ENCODE data around the gene SPAM1.

SPAM1 gene

DNA sequence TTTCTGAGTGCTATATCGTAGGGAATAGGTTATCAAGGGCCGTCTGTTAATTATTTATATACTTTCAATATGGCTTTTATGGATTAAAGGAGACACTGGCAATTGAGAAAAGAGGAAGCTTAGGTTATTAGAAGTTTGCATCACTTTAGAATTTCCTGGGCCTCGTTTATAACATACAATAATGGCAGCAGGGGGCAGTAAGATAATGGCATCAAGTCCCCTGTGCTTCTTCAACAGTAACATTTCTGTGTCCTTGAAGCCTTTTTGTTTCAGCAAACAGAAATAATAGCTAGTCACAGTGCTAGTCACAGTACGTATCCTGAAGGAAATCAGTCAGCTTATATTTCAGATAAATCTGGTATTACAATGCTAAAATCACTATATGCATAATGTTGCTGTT is 41.9 kb downstream of the SPAM1 start:
- TF ChIP-seq TAF1 (IDR thresholded peaks at IDR 0.05; ENCODE audit: borderline replicate concordance, insufficient read depth, low read length) (no peak), POLR2AphosphoS5 (IDR thresholded peaks at IDR 0.05; ENCODE audit: low read depth, low read length) (no peak), SIN3A (IDR thresholded peaks at IDR 0.05; ENCODE audit: borderline replicate concordance, insufficient read depth, low read length) (no peak), FOXP2 (optimal IDR thresholded peaks at IDR 0.05; ENCODE audit: borderline replicate concordance, extremely low read depth, extremely low read length, insufficient read depth) (no peak)
- TF ChIP-seq, protein P1, sequence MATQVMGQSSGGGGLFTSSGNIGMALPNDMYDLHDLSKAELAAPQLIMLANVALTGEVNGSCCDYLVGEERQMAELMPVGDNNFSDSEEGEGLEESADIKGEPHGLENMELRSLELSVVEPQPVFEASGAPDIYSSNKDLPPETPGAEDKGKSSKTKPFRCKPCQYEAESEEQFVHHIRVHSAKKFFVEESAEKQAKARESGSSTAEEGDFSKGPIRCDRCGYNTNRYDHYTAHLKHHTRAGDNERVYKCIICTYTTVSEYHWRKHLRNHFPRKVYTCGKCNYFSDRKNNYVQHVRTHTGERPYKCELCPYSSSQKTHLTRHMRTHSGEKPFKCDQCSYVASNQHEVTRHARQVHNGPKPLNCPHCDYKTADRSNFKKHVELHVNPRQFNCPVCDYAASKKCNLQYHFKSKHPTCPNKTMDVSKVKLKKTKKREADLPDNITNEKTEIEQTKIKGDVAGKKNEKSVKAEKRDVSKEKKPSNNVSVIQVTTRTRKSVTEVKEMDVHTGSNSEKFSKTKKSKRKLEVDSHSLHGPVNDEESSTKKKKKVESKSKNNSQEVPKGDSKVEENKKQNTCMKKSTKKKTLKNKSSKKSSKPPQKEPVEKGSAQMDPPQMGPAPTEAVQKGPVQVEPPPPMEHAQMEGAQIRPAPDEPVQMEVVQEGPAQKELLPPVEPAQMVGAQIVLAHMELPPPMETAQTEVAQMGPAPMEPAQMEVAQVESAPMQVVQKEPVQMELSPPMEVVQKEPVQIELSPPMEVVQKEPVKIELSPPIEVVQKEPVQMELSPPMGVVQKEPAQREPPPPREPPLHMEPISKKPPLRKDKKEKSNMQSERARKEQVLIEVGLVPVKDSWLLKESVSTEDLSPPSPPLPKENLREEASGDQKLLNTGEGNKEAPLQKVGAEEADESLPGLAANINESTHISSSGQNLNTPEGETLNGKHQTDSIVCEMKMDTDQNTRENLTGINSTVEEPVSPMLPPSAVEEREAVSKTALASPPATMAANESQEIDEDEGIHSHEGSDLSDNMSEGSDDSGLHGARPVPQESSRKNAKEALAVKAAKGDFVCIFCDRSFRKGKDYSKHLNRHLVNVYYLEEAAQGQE (IDR thresholded peaks at IDR 0.05; ENCODE audit: insufficient read depth in 1 of 2, low read depth in 2 of 2, low read length in 2 of 2), result no peak

DNA sequence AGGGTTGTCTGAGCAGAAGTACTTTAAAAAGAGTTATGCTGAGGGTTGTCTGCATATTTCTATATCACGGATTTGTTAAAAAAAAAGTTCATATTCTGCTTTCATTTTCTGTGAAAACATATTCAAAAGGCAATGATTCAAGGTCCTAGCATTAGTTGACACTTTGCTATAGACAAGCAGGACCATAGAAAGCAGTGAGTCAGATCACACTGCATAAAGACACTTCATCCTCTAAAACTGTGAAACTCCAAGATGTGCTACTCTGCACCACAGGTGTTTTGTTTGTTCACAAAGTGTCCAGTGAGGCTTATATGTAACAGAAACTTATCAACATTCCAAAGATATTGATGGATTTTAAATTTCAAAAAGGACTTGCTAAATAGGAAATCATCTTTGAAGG is 47.0 kb downstream of the SPAM1 start:
- TF ChIP-seq SIN3A (IDR thresholded peaks at IDR 0.05; ENCODE audit: borderline replicate concordance, insufficient read depth, low read length) (no peak), TAF1 (IDR thresholded peaks at IDR 0.05; ENCODE audit: borderline replicate concordance, insufficient read depth, low read length) (no peak), POLR2AphosphoS5 (IDR thresholded peaks at IDR 0.05; ENCODE audit: low read depth, low read length) (no peak), FOXP2 (optimal IDR thresholded peaks at IDR 0.05; ENCODE audit: borderline replicate concordance, extremely low read depth, extremely low read length, insufficient read depth) (no peak)
- TF ChIP-seq, protein P1 (IDR thresholded peaks at IDR 0.05; ENCODE audit: insufficient read depth in 1 of 2, low read depth in 2 of 2, low read length in 2 of 2), result no peak

DNA sequence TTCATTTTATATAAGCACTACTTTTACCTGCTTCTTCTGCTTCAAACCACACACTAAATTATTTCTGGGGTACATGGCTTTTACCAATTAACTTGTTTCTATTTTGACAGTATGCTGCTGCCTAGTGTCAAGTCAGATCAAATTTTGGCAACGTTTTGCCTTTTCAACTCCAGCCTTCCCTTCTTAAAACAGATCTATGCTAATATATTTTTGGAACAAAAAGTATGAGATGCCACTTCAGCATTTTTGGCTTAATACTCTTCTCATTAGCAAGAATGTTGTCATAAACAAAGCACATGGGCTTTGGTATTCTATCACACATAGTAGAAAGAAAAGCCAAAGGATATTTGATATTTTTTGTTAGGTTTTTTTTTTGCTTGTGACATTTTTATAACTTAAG is 47.8 kb downstream of the SPAM1 start:
- TF ChIP-seq SIN3A (IDR thresholded peaks at IDR 0.05; ENCODE audit: borderline replicate concordance, insufficient read depth, low read length) (no peak), TAF1 (IDR thresholded peaks at IDR 0.05; ENCODE audit: borderline replicate concordance, insufficient read depth, low read length) (no peak), FOXP2 (optimal IDR thresholded peaks at IDR 0.05; ENCODE audit: borderline replicate concordance, extremely low read depth, extremely low read length, insufficient read depth) (no peak), POLR2AphosphoS5 (IDR thresholded peaks at IDR 0.05; ENCODE audit: low read depth, low read length) (no peak)
- TF ChIP-seq, protein P1 (IDR thresholded peaks at IDR 0.05; ENCODE audit: insufficient read depth in 1 of 2, low read depth in 2 of 2, low read length in 2 of 2), result no peak

DNA sequence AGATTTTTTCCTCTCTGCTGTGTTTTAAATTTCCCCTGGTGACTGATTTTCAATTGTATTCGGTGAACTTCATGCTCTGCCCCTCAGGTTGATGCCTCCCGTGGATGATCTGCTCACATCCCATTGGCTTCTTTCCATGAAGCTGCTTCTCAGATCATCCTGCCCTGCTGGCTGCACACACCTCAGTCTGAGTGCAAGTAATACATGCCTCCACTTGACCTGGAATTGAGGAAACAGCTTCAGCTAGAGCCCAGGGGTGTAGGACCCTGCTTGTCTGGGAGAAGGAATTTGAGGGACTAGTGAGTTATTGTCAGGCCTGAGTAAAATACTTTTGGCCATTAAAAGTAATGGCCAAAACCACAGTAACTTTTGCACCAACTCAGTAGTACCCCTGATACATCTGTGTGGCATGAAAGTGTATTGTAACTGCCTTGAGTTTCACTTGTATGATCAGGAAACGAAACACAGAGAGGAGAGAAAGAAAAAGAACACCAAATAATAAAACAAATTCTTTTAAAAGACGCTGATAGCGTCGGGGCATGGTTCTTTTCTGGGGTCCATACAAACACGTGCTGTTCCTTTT is 49.4 kb downstream of the SPAM1 start:
- TF ChIP-seq TAF1 (IDR thresholded peaks at IDR 0.05; ENCODE audit: borderline replicate concordance, insufficient read depth, low read length), result no peak
- no peak for TF ChIP-seq POLR2AphosphoS5 (IDR thresholded peaks at IDR 0.05; ENCODE audit: low read depth, low read length)
- no peak for TF ChIP-seq SIN3A (IDR thresholded peaks at IDR 0.05; ENCODE audit: borderline replicate concordance, insufficient read depth, low read length)
- TF ChIP-seq, protein P1 (IDR thresholded peaks at IDR 0.05; ENCODE audit: insufficient read depth in 1 of 2, low read depth in 2 of 2, low read length in 2 of 2), result no peak
- TF ChIP-seq FOXP2 (optimal IDR thresholded peaks at IDR 0.05; ENCODE audit: borderline replicate concordance, extremely low read depth, extremely low read length, insufficient read depth), result no peak
